Central memory CD4-positive, alpha-beta T cell (primary cell): ENCODE measurements around the gene LACTB.

Source experiments
- DNase-seq: peaks from one replicate; pipeline ENCODE4 v3.0.0; 2022

Gene LACTB

GRCh38 chr15:63181648-63182047 lies 60.0 kb downstream of the LACTB start:
- no peak for DNase-seq

GRCh38 chr15:63185206-63185605 lies 63.5 kb downstream of the LACTB start:
- DNase-seq, result no peak

GRCh38 chr15:63186065-63186464 lies 64.4 kb downstream of the LACTB start:
- DNase-seq, result no peak

- no peak for DNase-seq
These were observed 66.0 kb downstream of the LACTB start for GRCh38 chr15:63187589-63188226.

- DNase-seq, result no peak
These were observed 66.7 kb downstream of the LACTB start for GRCh38 chr15:63188247-63188925.

GRCh38 chr15:63188926-63189871 lies 67.5 kb downstream of the LACTB start, which contains the start of gene RAB8B:
Gene RAB8B, plus strand, starts transcription at chr15:63189606. Its CDS starts 19 bp downstream, at chr15:63189625.
- peak; percentile 92 for DNase-seq

GRCh38 chr15:63189941-63190768 lies 68.5 kb downstream of the LACTB start:
- no peak for DNase-seq

- DNase-seq, result no peak
These were observed 69.3 kb downstream of the LACTB start for GRCh38 chr15:63190769-63191649.
